ENCODE results near the gene ICA1.

- no peak for TF ChIP-seq CTCF (IDR thresholded peaks at IDR 0.05; ENCODE audit: low read length)
- TF ChIP-seq EZH2 (optimal IDR thresholded peaks at IDR 0.05; ENCODE audit: low read depth, low read length), result no peak
These were observed 20.9 kb upstream of the ICA1 start for GRCh38 chr7:8282871-8283270.
